ENCODE results near the gene COA6. TPM values are rescaled to one million over a fixed set of nuclear protein-coding genes. Genes with fewer than 3 reads are reported as not detected.
"Not testable (repeated sequence)": the region's sequence is repeated elsewhere in the genome, so short reads cannot be mapped to it uniquely, and the experiment has no call there.

COA6 gene
- 10 to 100 TPM in 11 of 12 donors, not detected in 1; 18.2 to 49.0 (median 27.7) TPM for polyA plus RNA-seq (ENCODE audit: insufficient read length in 12 of 12)
- long read RNA-seq, donor 1, transcript COA6-202 (3 exons, 641 nt): minor isoform, 5 of 47 reads
- long read RNA-seq, donor 1, transcript COA6-201 (2 exons, 1,013 nt): minor isoform, 10 of 47 reads
- long read RNA-seq, donor 1, transcript COA6-203 (3 exons, 710 nt): major isoform, 32 of 47 reads
- long read RNA-seq, donor 1, partial matches to known transcripts: 0 of 47 reads
- long read RNA-seq, donor 1, other reads (novel, unspliced or antisense): 0 of 47 reads
- long read RNA-seq, donor 2, transcript COA6-202 (3 exons, 641 nt): minor isoform, 9 of 64 reads
- long read RNA-seq, donor 2, transcript COA6-201 (2 exons, 1,013 nt): minor isoform, 27 of 64 reads
- long read RNA-seq, donor 2, transcript COA6-203 (3 exons, 710 nt): major isoform, 28 of 64 reads
- long read RNA-seq, donor 2, partial matches to known transcripts: 0 of 64 reads
- long read RNA-seq, donor 2, other reads (novel, unspliced or antisense): 0 of 64 reads
- long read RNA-seq, donor 3, transcript COA6-203 (3 exons, 710 nt): major isoform, 19 of 28 reads
- long read RNA-seq, donor 3, transcript COA6-201 (2 exons, 1,013 nt): minor isoform, 9 of 28 reads
- long read RNA-seq, donor 3, partial matches to known transcripts: 0 of 28 reads
- long read RNA-seq, donor 3, other reads (novel, unspliced or antisense): 0 of 28 reads
- long read RNA-seq, donor 4, transcript COA6-203 (3 exons, 710 nt): major isoform, 8 of 16 reads
- long read RNA-seq, donor 4, transcript COA6-201 (2 exons, 1,013 nt): minor isoform, 6 of 16 reads
- long read RNA-seq, donor 4, partial matches to known transcripts: 0 of 16 reads
- long read RNA-seq, donor 4, other reads (novel, unspliced or antisense): 0 of 16 reads
- long read RNA-seq, donor 5, transcript COA6-201 (2 exons, 1,013 nt): minor isoform, 13 of 52 reads
- long read RNA-seq, donor 5, transcript COA6-202 (3 exons, 641 nt): minor isoform, 9 of 52 reads
- long read RNA-seq, donor 5, transcript COA6-203 (3 exons, 710 nt): major isoform, 30 of 52 reads
- long read RNA-seq, donor 5, partial matches to known transcripts: 0 of 52 reads
- long read RNA-seq, donor 5, other reads (novel, unspliced or antisense): 0 of 52 reads
- long read RNA-seq, donor 6, transcript COA6-201 (2 exons, 1,013 nt): minor isoform, 6 of 33 reads
- long read RNA-seq, donor 6, transcript COA6-203 (3 exons, 710 nt): major isoform, 21 of 33 reads
- long read RNA-seq, donor 6, transcript COA6-202 (3 exons, 641 nt): minor isoform, 6 of 33 reads
- long read RNA-seq, donor 6, partial matches to known transcripts: 0 of 33 reads
- long read RNA-seq, donor 6, other reads (novel, unspliced or antisense): 0 of 33 reads
- long read RNA-seq, donor 7, transcript COA6-203 (3 exons, 710 nt): major isoform, 18 of 24 reads
- long read RNA-seq, donor 7, partial matches to known transcripts: 0 of 24 reads
- long read RNA-seq, donor 7, other reads (novel, unspliced or antisense): 0 of 24 reads
- long read RNA-seq, donor 8, transcript COA6-201 (2 exons, 1,013 nt): minor isoform, 9 of 55 reads
- long read RNA-seq, donor 8, transcript COA6-203 (3 exons, 710 nt): major isoform, 38 of 55 reads
- long read RNA-seq, donor 8, transcript COA6-202 (3 exons, 641 nt): minor isoform, 8 of 55 reads
- long read RNA-seq, donor 8, partial matches to known transcripts: 0 of 55 reads
- long read RNA-seq, donor 8, other reads (novel, unspliced or antisense): 0 of 55 reads
- long read RNA-seq, donor 9, transcript COA6-203 (3 exons, 710 nt): major isoform, 26 of 32 reads
- long read RNA-seq, donor 9, transcript COA6-201 (2 exons, 1,013 nt): minor isoform, 5 of 32 reads
- long read RNA-seq, donor 9, partial matches to known transcripts: 0 of 32 reads
- long read RNA-seq, donor 9, other reads (novel, unspliced or antisense): 0 of 32 reads
- long read RNA-seq, donor 10, transcript COA6-203 (3 exons, 710 nt): major isoform, 33 of 51 reads
- long read RNA-seq, donor 10, transcript COA6-202 (3 exons, 641 nt): minor isoform, 10 of 51 reads
- long read RNA-seq, donor 10, transcript COA6-201 (2 exons, 1,013 nt): minor isoform, 8 of 51 reads
- long read RNA-seq, donor 10, partial matches to known transcripts: 0 of 51 reads
- long read RNA-seq, donor 10, other reads (novel, unspliced or antisense): 0 of 51 reads
- long read RNA-seq, donor 11, transcript COA6-201 (2 exons, 1,013 nt): minor isoform, 10 of 39 reads
- long read RNA-seq, donor 11, transcript COA6-203 (3 exons, 710 nt): major isoform, 25 of 39 reads
- long read RNA-seq, donor 11, partial matches to known transcripts: 0 of 39 reads
- long read RNA-seq, donor 11, other reads (novel, unspliced or antisense): 0 of 39 reads

GRCh38 chr1:234373064-234373958, at the start of gene COA6:
Gene COA6 (plus strand): TSS chr1:234373456. CDS start chr1:234373467, 11 bp downstream.
- peak; percentile 96 for DNase-seq

- no peak for DNase-seq
Observed at GRCh38 chr1:234324821-234325220, 48.4 kb upstream of the COA6 start.

- no peak for DNase-seq
Observed at GRCh38 chr1:234325878-234326496, 47.3 kb upstream of the COA6 start.

GRCh38 chr1:234326497-234327366, 46.5 kb upstream of the COA6 start:
- peak; percentile 43 for DNase-seq

GRCh38 chr1:234327577-234328164, 45.6 kb upstream of the COA6 start:
- DNase-seq: no peak

- DNase-seq: no peak
Observed at GRCh38 chr1:234330843-234331215, 42.4 kb upstream of the COA6 start.

- DNase-seq: no peak
Observed at GRCh38 chr1:234331507-234331906, 41.7 kb upstream of the COA6 start.

- DNase-seq: no peak
Observed at GRCh38 chr1:234336359-234336758, 36.9 kb upstream of the COA6 start.

- no peak for DNase-seq
Observed at GRCh38 chr1:234337233-234337632, 36.0 kb upstream of the COA6 start.

- no peak for DNase-seq
Observed at GRCh38 chr1:234340528-234340927, 32.7 kb upstream of the COA6 start.

- DNase-seq: no peak
Observed at GRCh38 chr1:234342774-234343173, 30.5 kb upstream of the COA6 start.

GRCh38 chr1:234345237-234345636, 28.0 kb upstream of the COA6 start:
- no peak for DNase-seq

GRCh38 chr1:234348964-234349363, 24.3 kb upstream of the COA6 start:
- DNase-seq: no peak

- no peak for DNase-seq
Observed at GRCh38 chr1:234355782-234356510, 17.3 kb upstream of the COA6 start.

- not testable (repeated sequence) for DNase-seq
Observed at GRCh38 chr1:234356615-234357269, 16.5 kb upstream of the COA6 start.
